Activated CD4-positive, alpha-beta T cell treated with anti-CD3 and anti-CD28 coated beads for 24 hours (primary cell): ENCODE results near the gene VPS52.
"Not testable (repeated sequence)": the region's sequence is repeated elsewhere in the genome, so short reads cannot be mapped to it uniquely, and the experiment has no call there.

ENCODE experiments used
- DNase-seq, 2 donors: peaks; one replicate each; pipeline ENCODE4 v3.0.0-alpha.2; 2020; ENCODE audit warnings: low read depth in 2 of 2

The VPS52 gene

GRCh38 chr6:33280539-33280938 lies 8.9 kb upstream of the VPS52 start:
- no peak for DNase-seq

GRCh38 chr6:33279971-33280511 lies 8.4 kb upstream of the VPS52 start:
- DNase-seq: no peak

- no peak for DNase-seq
These were observed 7.6 kb upstream of the VPS52 start for GRCh38 chr6:33279257-33279695.

GRCh38 chr6:33278810-33279209 lies 7.1 kb upstream of the VPS52 start:
- no peak for DNase-seq

GRCh38 chr6:33278392-33278741 lies 6.7 kb upstream of the VPS52 start:
- DNase-seq: no peak

- no peak for DNase-seq
These were observed 6.2 kb upstream of the VPS52 start for GRCh38 chr6:33277663-33278391.

- peak; percentile 61 to 75 for DNase-seq
These were observed 5.4 kb upstream of the VPS52 start, which contains the start of gene B3GALT4 for GRCh38 chr6:33276864-33277662. TSS of gene B3GALT4 (plus strand) at chr6:33277123. CDS start at chr6:33277420, 297 bp downstream.

- no peak for DNase-seq
These were observed 4.8 kb upstream of the VPS52 start for GRCh38 chr6:33276581-33276863.

- not testable (repeated sequence) for DNase-seq
These were observed 4.3 kb upstream of the VPS52 start for GRCh38 chr6:33275795-33276580.

- DNase-seq: no peak
These were observed 2.5 kb upstream of the VPS52 start for GRCh38 chr6:33273924-33274902.

GRCh38 chr6:33273129-33273923 lies 1.6 kb upstream of the VPS52 start:
- no peak for DNase-seq

- DNase-seq: no peak
These were observed 826 bp upstream of the VPS52 start for GRCh38 chr6:33272275-33273128.

- no peak for DNase-seq
These were observed 584 bp downstream of the VPS52 start for GRCh38 chr6:33271117-33271467.

- DNase-seq: no peak
These were observed 7.7 kb downstream of the VPS52 start for GRCh38 chr6:33264015-33264414.

- not testable (repeated sequence) for DNase-seq
These were observed 9.2 kb downstream of the VPS52 start for GRCh38 chr6:33262490-33262889.

- DNase-seq: no peak
These were observed 12.6 kb downstream of the VPS52 start for GRCh38 chr6:33259032-33259431.

GRCh38 chr6:33254591-33254990 lies 17.1 kb downstream of the VPS52 start:
- DNase-seq: no peak

GRCh38 chr6:33252759-33253158 lies 18.9 kb downstream of the VPS52 start:
- no peak for DNase-seq

- DNase-seq: no peak
These were observed 20.2 kb downstream of the VPS52 start for GRCh38 chr6:33251395-33252012.
